Stimulated activated CD8-positive, alpha-beta memory T cell treated with anti-CD3 and anti-CD28 coated beads, Interleukin-12 subunit alpha, Interleukin-12 subunit beta, amount 100 ng/mL, for 24 hours (primary cell): ENCODE results near the gene IGSF9.

ENCODE experiments used
- DNase-seq: peaks from one replicate; pipeline ENCODE4 v3.0.0-alpha.2; 2020; ENCODE audit errors: extremely low read depth

Gene IGSF9

GRCh38 chr1:159898527-159898926 lies 46.9 kb downstream of the IGSF9 start:
- no peak for DNase-seq

- DNase-seq = no peak
Measured at GRCh38 chr1:159897962-159898361, 47.5 kb downstream of the IGSF9 start.

GRCh38 chr1:159896546-159896930 lies 48.9 kb downstream of the IGSF9 start:
- no peak for DNase-seq

- no peak for DNase-seq
Measured at GRCh38 chr1:159895836-159896545, 49.4 kb downstream of the IGSF9 start.

GRCh38 chr1:159895286-159895685 lies 50.1 kb downstream of the IGSF9 start:
- DNase-seq = no peak

GRCh38 chr1:159892944-159893343 lies 52.5 kb downstream of the IGSF9 start:
- DNase-seq = no peak

- peak; percentile 45 for DNase-seq
Measured at GRCh38 chr1:159891275-159892157, 53.9 kb downstream of the IGSF9 start.

GRCh38 chr1:159890390-159890789 lies 55.0 kb downstream of the IGSF9 start:
- DNase-seq = no peak

GRCh38 chr1:159889821-159890252 lies 55.6 kb downstream of the IGSF9 start:
- DNase-seq = no peak

GRCh38 chr1:159889202-159889601 lies 56.2 kb downstream of the IGSF9 start:
- no peak for DNase-seq

- no peak for DNase-seq
Measured at GRCh38 chr1:159884296-159884695, 61.1 kb downstream of the IGSF9 start.

GRCh38 chr1:159883134-159883533 lies 62.3 kb downstream of the IGSF9 start:
- no peak for DNase-seq

GRCh38 chr1:159882527-159882862 lies 62.9 kb downstream of the IGSF9 start:
- no peak for DNase-seq

GRCh38 chr1:159881622-159882526 lies 63.5 kb downstream of the IGSF9 start:
- no peak for DNase-seq

- no peak for DNase-seq
Measured at GRCh38 chr1:159880430-159880829, 65.0 kb downstream of the IGSF9 start.

GRCh38 chr1:159879977-159880376 lies 65.4 kb downstream of the IGSF9 start:
- DNase-seq = no peak

- no peak for DNase-seq
Measured at GRCh38 chr1:159879136-159879535, 66.3 kb downstream of the IGSF9 start.

GRCh38 chr1:159877695-159878444 lies 67.5 kb downstream of the IGSF9 start:
- no peak for DNase-seq
